OCI-LY3 (cell line): ENCODE data around the gene GNB5.

Experiments used
- H2AFZ ChIP-seq: fragments of 200-600, 300-600 bp; shearing (Covaris generic); 2 replicates; pipeline ENCODE4 v1.6.0; 2014; ENCODE audit warnings: antibody characterized with exemption, low read depth, low read length
- H3K27ac ChIP-seq: fragments of 200-600, 300-600 bp; sonication (generic); 2 replicates; pipeline ENCODE4 v1.5.1; 2014; ENCODE audit warnings: mild to moderate bottlenecking, low read length, moderate library complexity, mixed read lengths
- H3K27me3 ChIP-seq: fragments of 200-600, 300-600 bp; sonication (generic); 2 replicates; pipeline ENCODE4 v1.6.1; 2014; ENCODE audit warnings: low read depth, low read length, mixed read lengths
- H3K36me3 ChIP-seq: fragments of 200-600, 300-600 bp; sonication (generic); replicated peaks from 2 replicates; pipeline ENCODE3; 2014; ENCODE audit warnings: low read depth, low read length, mixed read lengths
- H3K4me1 ChIP-seq: fragments of 300-600, 200-600 bp; sonication (generic); 2 replicates; pipeline ENCODE4 v1.6.1; 2014; ENCODE audit warnings: low read length, mixed read lengths
- H3K4me2 ChIP-seq: fragments of 200-600, 300-600 bp; sonication (generic); 2 replicates; pipeline ENCODE4 v1.6.1; 2014; ENCODE audit warnings: low read length, mixed read lengths
- H3K4me3 ChIP-seq: fragments of 300-600, 200-600 bp; sonication (generic); 2 replicates; pipeline ENCODE4 v1.5.1; 2014; ENCODE audit warnings: antibody characterized with exemption, mild to moderate bottlenecking, low read length, moderate library complexity
- H3K79me2 ChIP-seq: fragments of 300-600, 200-600 bp; shearing (Covaris generic); 2 replicates; pipeline ENCODE4 v1.6.1; 2014; ENCODE audit warnings: mild to moderate bottlenecking, low read length, mixed read lengths
- H3K9ac ChIP-seq: fragments of 300-600, 200-600 bp; shearing (Covaris generic); 2 replicates; pipeline ENCODE4 v1.6.0; 2014; ENCODE audit warnings: mild to moderate bottlenecking, low read length, moderate library complexity
- H3K9me3 ChIP-seq: fragments of 200-600, 300-600 bp; shearing (Covaris generic); 2 replicates; pipeline ENCODE4 v1.6.1; 2014; ENCODE audit warnings: low read length, mixed read lengths; ENCODE audit not compliant: insufficient read depth
- H4K20me1 ChIP-seq: fragments of 200-600, 300-600 bp; sonication (generic); 2 replicates; pipeline ENCODE4 v1.6.1; 2016; ENCODE audit warnings: low read length, mixed read lengths; ENCODE audit not compliant: insufficient read depth
- EZH2phosphoT487 ChIP-seq: fragments of 200-600 bp; shearing (Covaris generic); IDR thresholded peaks from 2 replicates; pipeline ENCODE4 v1.6.1; 2018; ENCODE audit warnings: antibody characterized with exemption, mixed run types, low read depth
- TF ChIP-seq, protein P1 (sequence below): fragments of 200-600, 300-600 bp; sonication (generic); IDR thresholded peaks from 2 replicates; pipeline ENCODE4 v1.5.1; 2014; ENCODE audit warnings: antibody characterized with exemption, low read length, low read depth

The GNB5 gene

GRCh38 chr15:52121006-52121405 is 70.2 kb downstream of the GNB5 start:
- Histone ChIP-seq H3K27ac (no peak overlapping the region), H3K4me3 (no peak overlapping the region), H3K36me3 (peaks cover 14% of the 10 kb centered on the region), H4K20me1 (no peaks in the 10 kb centered on the region), H3K9ac (no peak overlapping the region), H3K9me3 (no peaks in the 10 kb centered on the region), H3K4me1 (peaks cover 17% of the 10 kb centered on the region), H3K27me3 (no peaks in the 10 kb centered on the region), H2AFZ (no peak overlapping the region), H3K4me2 (no peak overlapping the region), H3K79me2 (no peaks in the 10 kb centered on the region)
- TF ChIP-seq, protein P1, sequence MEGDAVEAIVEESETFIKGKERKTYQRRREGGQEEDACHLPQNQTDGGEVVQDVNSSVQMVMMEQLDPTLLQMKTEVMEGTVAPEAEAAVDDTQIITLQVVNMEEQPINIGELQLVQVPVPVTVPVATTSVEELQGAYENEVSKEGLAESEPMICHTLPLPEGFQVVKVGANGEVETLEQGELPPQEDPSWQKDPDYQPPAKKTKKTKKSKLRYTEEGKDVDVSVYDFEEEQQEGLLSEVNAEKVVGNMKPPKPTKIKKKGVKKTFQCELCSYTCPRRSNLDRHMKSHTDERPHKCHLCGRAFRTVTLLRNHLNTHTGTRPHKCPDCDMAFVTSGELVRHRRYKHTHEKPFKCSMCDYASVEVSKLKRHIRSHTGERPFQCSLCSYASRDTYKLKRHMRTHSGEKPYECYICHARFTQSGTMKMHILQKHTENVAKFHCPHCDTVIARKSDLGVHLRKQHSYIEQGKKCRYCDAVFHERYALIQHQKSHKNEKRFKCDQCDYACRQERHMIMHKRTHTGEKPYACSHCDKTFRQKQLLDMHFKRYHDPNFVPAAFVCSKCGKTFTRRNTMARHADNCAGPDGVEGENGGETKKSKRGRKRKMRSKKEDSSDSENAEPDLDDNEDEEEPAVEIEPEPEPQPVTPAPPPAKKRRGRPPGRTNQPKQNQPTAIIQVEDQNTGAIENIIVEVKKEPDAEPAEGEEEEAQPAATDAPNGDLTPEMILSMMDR = no peak

DNA sequence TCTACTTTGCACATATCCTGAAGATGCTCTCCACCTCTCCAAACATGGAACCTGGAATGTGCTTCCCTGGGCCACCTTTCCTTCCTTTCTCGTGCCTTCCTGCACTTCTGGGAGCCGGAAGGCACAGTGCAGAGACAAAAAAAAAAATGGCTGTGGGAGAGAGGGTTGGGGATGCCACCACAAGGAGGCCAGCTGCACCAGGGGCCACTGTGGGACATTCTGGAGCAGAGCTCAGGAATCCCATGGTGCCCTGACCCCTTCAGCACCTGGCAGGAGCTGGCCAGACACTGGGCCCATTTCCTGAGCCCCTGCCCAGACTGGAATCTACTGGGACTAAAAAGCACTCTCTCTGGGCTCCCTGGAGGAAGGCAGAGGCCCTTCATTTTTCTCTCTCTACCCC is 70.7 kb downstream of the GNB5 start:
- peaks cover 9% of the 10 kb centered on the region for H3K36me3 ChIP-seq

DNA sequence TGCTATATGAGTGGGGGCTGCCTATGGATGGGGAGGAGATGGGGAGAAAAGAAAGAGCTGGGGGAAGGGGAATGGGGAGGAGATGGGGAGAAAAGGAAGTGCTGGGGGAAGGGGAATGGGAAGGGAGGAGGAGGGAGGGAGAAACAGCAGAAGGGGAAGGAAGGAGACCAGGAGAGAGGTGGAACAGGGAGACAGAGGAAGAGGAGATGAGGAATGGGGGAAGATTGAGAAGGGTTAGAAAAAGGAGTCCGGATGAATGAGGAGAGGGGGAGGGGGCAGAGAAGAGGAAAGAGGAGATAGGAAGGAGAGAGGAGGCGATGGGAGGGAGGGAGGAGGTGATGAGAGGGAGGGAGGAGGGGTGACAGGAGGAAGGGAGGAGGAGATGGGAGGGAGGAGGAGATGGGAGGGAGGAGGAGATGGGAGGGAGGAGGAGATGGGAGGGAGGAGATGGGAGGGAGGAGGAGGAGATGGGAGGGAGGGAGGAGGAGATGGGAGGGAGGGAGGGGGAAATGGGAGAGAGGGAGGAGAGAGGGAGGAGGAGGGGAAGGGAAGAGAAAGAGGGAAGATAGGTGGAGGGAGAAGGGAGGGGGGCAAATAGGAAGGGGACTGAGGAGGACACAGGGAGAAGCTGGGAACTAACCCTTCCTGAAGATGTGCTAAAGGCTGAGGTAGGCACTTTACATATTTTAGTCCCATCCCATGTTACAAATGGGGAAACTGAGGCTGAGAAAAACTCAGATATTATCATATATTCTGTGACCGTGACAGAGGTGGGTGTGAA is 72.0 kb downstream of the GNB5 start:
- Histone ChIP-seq H3K27me3 (no peaks in the 10 kb centered on the region), H3K4me1 (peaks cover 12% of the 10 kb centered on the region), H3K27ac (no peak overlapping the region), H4K20me1 (no peaks in the 10 kb centered on the region), H3K9ac (no peak overlapping the region), H3K9me3 (no peaks in the 10 kb centered on the region), H3K4me2 (no peak overlapping the region), H3K36me3 (peaks cover 4% of the 10 kb centered on the region), H3K79me2 (no peaks in the 10 kb centered on the region), H2AFZ (no peak overlapping the region), H3K4me3 (no peak overlapping the region)
- TF ChIP-seq EZH2phosphoT487 = no peak
- TF ChIP-seq, protein P1 = no peak

More for the DNA sequence above, 70.7 kb downstream of the GNB5 start:
- Histone ChIP-seq H4K20me1 (no peaks in the 10 kb centered on the region), H3K9me3 (no peaks in the 10 kb centered on the region), H3K27me3 (no peaks in the 10 kb centered on the region), H3K9ac (no peak overlapping the region), H3K27ac (no peak overlapping the region), H3K4me3 (no peak overlapping the region), H3K4me1 (peaks cover 22% of the 10 kb centered on the region), H2AFZ (no peak overlapping the region), H3K4me2 (no peak overlapping the region), H3K79me2 (no peaks in the 10 kb centered on the region)
- no peak for TF ChIP-seq EZH2phosphoT487
- TF ChIP-seq, protein P1 = no peak

GRCh38 chr15:52117549-52117948 is 73.6 kb downstream of the GNB5 start:
- H2AFZ ChIP-seq = no peak overlapping the region
- H3K27me3 ChIP-seq = no peaks in the 10 kb centered on the region
- H3K9ac ChIP-seq = no peak overlapping the region
- TF ChIP-seq EZH2phosphoT487 = no peak
- TF ChIP-seq, protein P1 = no peak
- H3K4me1 ChIP-seq = peaks cover 12% of the 10 kb centered on the region
- H3K4me3 ChIP-seq = no peak overlapping the region
- H3K4me2 ChIP-seq = no peak overlapping the region
- H3K9me3 ChIP-seq = no peaks in the 10 kb centered on the region
- H3K36me3 ChIP-seq = peaks cover 2% of the 10 kb centered on the region
- H3K79me2 ChIP-seq = no peaks in the 10 kb centered on the region
- no peak overlapping the region for H3K27ac ChIP-seq
- H4K20me1 ChIP-seq = no peaks in the 10 kb centered on the region
